PC-9 (cell line): Measurements from ENCODE around the gene MAP2K1.

Source experiments
- CTCF ChIP-seq: fragments of 200-600 bp; sonication (generic); conservative IDR thresholded peaks from 2 replicates; pipeline ENCODE4 v1.6.1; 2017; ENCODE audit warnings: mixed run types, antibody characterized with exemption, mild to moderate bottlenecking, moderate library complexity
- EZH2 ChIP-seq: fragments of 200-600 bp; sonication (generic); IDR thresholded peaks from 2 replicates; pipeline ENCODE4 v1.8.0; 2017; ENCODE audit warnings: antibody characterized with exemption, low read depth

- TF ChIP-seq CTCF = no peak
- no peak for TF ChIP-seq EZH2
Observed at GRCh38 chr15:66504563-66505429, 118.1 kb downstream of the MAP2K1 start, which contains the start of the genes RPL4 and ZWILCH.
